ENCODE measurements around the gene RRP15.

RRP15 gene

GRCh38 chr1:218342091-218342490 lies 57.0 kb downstream of the RRP15 start:
- DNase-seq: no peak

GRCh38 chr1:218344814-218345672 lies 60.0 kb downstream of the RRP15 start, which contains the start of gene TGFB2:
TSS of gene TGFB2 (plus strand) at chr1:218345336. CDS start at chr1:218346702, 1,366 bp downstream.
- DNase-seq: peak; percentile 62

GRCh38 chr1:218345673-218346390 lies 60.7 kb downstream of the RRP15 start:
- DNase-seq: peak; percentile 37

GRCh38 chr1:218346391-218347204 lies 61.5 kb downstream of the RRP15 start:
- peak; percentile 24 for DNase-seq

GRCh38 chr1:218347336-218347722 lies 62.2 kb downstream of the RRP15 start:
- DNase-seq: no peak

- no peak for DNase-seq
Observed at GRCh38 chr1:218347723-218348627, 62.9 kb downstream of the RRP15 start.

- no peak for DNase-seq
Observed at GRCh38 chr1:218348628-218349071, 63.6 kb downstream of the RRP15 start.

GRCh38 chr1:218349348-218350034 lies 64.4 kb downstream of the RRP15 start:
- DNase-seq: no peak

- peak; percentile 21 for DNase-seq
Observed at GRCh38 chr1:218350035-218350525, 65.0 kb downstream of the RRP15 start.

- DNase-seq: peak; percentile 39
Observed at GRCh38 chr1:218350801-218351266, 65.7 kb downstream of the RRP15 start.

GRCh38 chr1:218351391-218352074 lies 66.4 kb downstream of the RRP15 start:
- peak; percentile 58 for DNase-seq

GRCh38 chr1:218352075-218352438 lies 67.0 kb downstream of the RRP15 start:
- no peak for DNase-seq

- no peak for DNase-seq
Observed at GRCh38 chr1:218353656-218354055, 68.6 kb downstream of the RRP15 start.

GRCh38 chr1:218355278-218355677 lies 70.2 kb downstream of the RRP15 start:
- DNase-seq: no peak

GRCh38 chr1:218357211-218357892 lies 72.3 kb downstream of the RRP15 start:
- DNase-seq: peak; percentile 12

- no peak for DNase-seq
Observed at GRCh38 chr1:218357893-218358232, 72.8 kb downstream of the RRP15 start.

GRCh38 chr1:218361298-218362065 lies 76.4 kb downstream of the RRP15 start:
- DNase-seq: no peak

- DNase-seq: no peak
Observed at GRCh38 chr1:218362418-218363076, 77.5 kb downstream of the RRP15 start.

GRCh38 chr1:218363141-218363540 lies 78.0 kb downstream of the RRP15 start:
- DNase-seq: no peak
